Mesendoderm (in vitro differentiated cells): ENCODE results near the gene OR10K2.
"Not testable (repeated sequence)": the region's sequence is repeated elsewhere in the genome, so short reads cannot be mapped to it uniquely, and the experiment has no call there.

Experiments used
- DNase-seq: peaks from one replicate; pipeline ENCODE4 v3.0.0; 2013
- H2AK5ac ChIP-seq: 2 replicates; pipeline ENCODE4 v1.6.1; 2013; ENCODE audit warnings: low read length, inconsistent platforms
- H2BK120ac ChIP-seq: 2 replicates; pipeline ENCODE4 v1.6.1; 2013; ENCODE audit warnings: low read depth, mild to moderate bottlenecking, low read length, moderate library complexity, mixed read lengths
- H2BK15ac ChIP-seq: replicated peaks from 2 replicates; pipeline ENCODE4 v1.6.1; 2013; ENCODE audit warnings: low read depth, mild to moderate bottlenecking, moderate library complexity
- H2BK5ac ChIP-seq: 2 replicates; pipeline ENCODE4 v1.6.1; 2013; ENCODE audit warnings: low read length, inconsistent platforms
- H3K18ac ChIP-seq: 2 replicates; pipeline ENCODE4 v1.6.1; 2013; ENCODE audit warnings: mild to moderate bottlenecking, low read length, mixed read lengths
- H3K23ac ChIP-seq: one replicate; pipeline ENCODE4 v1.6.1; 2013; ENCODE audit warnings: low read length
- H3K27ac ChIP-seq: 2 replicates; pipeline ENCODE4 v1.5.1; 2013; ENCODE audit warnings: low read depth, mild to moderate bottlenecking, inconsistent platforms, low read length, moderate library complexity
- H3K27me3 ChIP-seq: 2 replicates; pipeline ENCODE4 v1.6.1; 2013; ENCODE audit warnings: low read length, control low read depth, mild to moderate bottlenecking, inconsistent platforms; ENCODE audit not compliant: insufficient read depth, poor library complexity
- H3K36me3 ChIP-seq: 2 replicates; pipeline ENCODE4 v1.6.1; 2013; ENCODE audit warnings: low read length, inconsistent platforms; ENCODE audit not compliant: control insufficient read depth, insufficient read depth
- H3K4ac ChIP-seq: one replicate; pipeline ENCODE4 v1.6.1; 2013; ENCODE audit warnings: low read depth, mild to moderate bottlenecking, low read length, moderate library complexity
- H3K4me1 ChIP-seq: 2 replicates; pipeline ENCODE4 v1.6.1; 2013; ENCODE audit warnings: low read depth, low read length, inconsistent platforms; ENCODE audit not compliant: control insufficient read depth
- H3K4me2 ChIP-seq: 2 replicates; pipeline ENCODE4 v1.6.1; 2013; ENCODE audit warnings: low read length
- H3K4me3 ChIP-seq: 2 replicates; pipeline ENCODE4 v1.5.1; 2013; ENCODE audit warnings: mild to moderate bottlenecking, low read length
- H3K56ac ChIP-seq: one replicate; pipeline ENCODE4 v1.6.1; 2013; ENCODE audit warnings: low read length
- H3K79me1 ChIP-seq: 2 replicates; pipeline ENCODE4 v1.6.1; 2013; ENCODE audit warnings: low read length, inconsistent platforms
- H3K79me2 ChIP-seq: 2 replicates; pipeline ENCODE4 v1.6.1; 2013; ENCODE audit warnings: mild to moderate bottlenecking, low read length; ENCODE audit not compliant: control insufficient read depth, insufficient read depth
- H3K9ac ChIP-seq: 2 replicates; pipeline ENCODE4 v1.6.1; 2013; ENCODE audit warnings: low read length, inconsistent platforms
- H4K5ac ChIP-seq: one replicate; pipeline ENCODE4 v1.6.1; 2013; ENCODE audit warnings: low read length
- H4K8ac ChIP-seq: one replicate; pipeline ENCODE4 v1.6.1; 2013; ENCODE audit warnings: low read depth, mild to moderate bottlenecking, control low read depth, low read length, moderate library complexity
- WGBS: extraction: QIAGEN DNeasy Blood & Tissue Kit; methylation state at CpG from one replicate; pipeline ENCODE4 v1.1.7; 2013; ENCODE audit warnings: low lambda C conversion rate, missing lambda C conversion rate; ENCODE audit not compliant: insufficient coverage; ENCODE audit errors: extremely low coverage; 5-methylcytosine and 5-hydroxymethylcytosine counted together

OR10K2 gene

DNA sequence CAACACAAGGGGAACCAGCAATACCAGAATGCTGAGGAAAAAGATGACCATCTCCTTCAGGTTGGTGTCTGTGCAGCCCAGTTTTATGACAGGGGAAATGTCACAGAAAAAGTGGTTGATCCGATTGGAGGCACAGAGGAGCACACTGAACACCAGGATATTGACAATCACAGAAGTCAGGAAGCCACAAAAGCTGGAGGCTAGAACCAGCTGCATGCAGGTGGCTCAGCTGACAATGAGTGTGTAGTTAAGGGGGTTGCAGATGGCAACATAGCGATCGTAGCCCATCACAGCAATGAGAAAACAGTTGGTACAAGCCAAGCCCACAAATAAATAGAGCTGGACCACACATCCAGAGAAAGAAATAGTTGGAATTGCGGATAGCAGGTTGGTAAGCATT, 19.3 kb upstream of the OR10K2 start:
- H3K79me1 ChIP-seq = no peaks in the 10 kb centered on the region
- no peak overlapping the region for H3K56ac ChIP-seq
- WGBS = no CpG with 5 or more reads among the region's 4 CpGs
- H3K27ac ChIP-seq = no peak overlapping the region
- H3K9ac ChIP-seq = no peak overlapping the region
- no peak overlapping the region for H4K5ac ChIP-seq
- no peaks in the 10 kb centered on the region for H3K4me1 ChIP-seq
- no peak overlapping the region for H2BK120ac ChIP-seq
- H3K27me3 ChIP-seq = no peaks in the 10 kb centered on the region
- no peak overlapping the region for H3K4me2 ChIP-seq
- no peak overlapping the region for H3K4me3 ChIP-seq
- H3K36me3 ChIP-seq = no peaks in the 10 kb centered on the region
- no peak overlapping the region for H3K18ac ChIP-seq
- H3K23ac ChIP-seq = no peak overlapping the region
- H2AK5ac ChIP-seq = no peak overlapping the region
- no peaks in the 10 kb centered on the region for H3K79me2 ChIP-seq
- no peak overlapping the region for H4K8ac ChIP-seq
- no peak overlapping the region for H2BK15ac ChIP-seq
- no peak for DNase-seq
- no peak overlapping the region for H3K4ac ChIP-seq
- no peak overlapping the region for H2BK5ac ChIP-seq

DNA sequence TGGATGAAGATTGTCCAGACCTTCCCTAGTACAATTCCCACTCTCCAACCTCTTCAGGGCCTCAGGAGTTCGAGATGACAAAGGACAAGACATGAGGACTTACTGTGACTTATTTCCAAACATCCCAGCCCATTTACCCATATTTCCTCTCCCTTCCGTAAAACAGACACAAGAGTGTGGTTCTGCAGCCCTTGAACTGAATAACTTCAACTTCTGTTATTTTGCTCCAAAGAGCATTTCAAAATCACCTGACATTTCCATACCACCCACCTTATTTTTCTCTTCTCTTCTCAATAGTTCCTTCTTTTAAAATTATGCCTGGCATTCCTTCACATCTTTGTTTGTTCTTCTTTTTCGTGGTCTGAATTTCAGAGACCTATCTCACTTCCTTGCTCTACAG, 8.7 kb upstream of the OR10K2 start:
- H3K36me3 ChIP-seq = no peaks in the 10 kb centered on the region
- H3K27me3 ChIP-seq = no peaks in the 10 kb centered on the region
- H3K4me2 ChIP-seq = no peak overlapping the region
- no peak overlapping the region for H3K27ac ChIP-seq
- no peak overlapping the region for H3K9ac ChIP-seq
- H3K4me3 ChIP-seq = no peak overlapping the region
- H2AK5ac ChIP-seq = no peak overlapping the region
- H3K79me2 ChIP-seq = no peaks in the 10 kb centered on the region
- DNase-seq = no peak
- H3K23ac ChIP-seq = no peak overlapping the region
- no peak overlapping the region for H3K18ac ChIP-seq
- no peaks in the 10 kb centered on the region for H3K79me1 ChIP-seq
- H2BK5ac ChIP-seq = no peak overlapping the region
- no peaks in the 10 kb centered on the region for H3K4me1 ChIP-seq
- no peak overlapping the region for H4K5ac ChIP-seq
- no peak overlapping the region for H3K4ac ChIP-seq
- no CpG with 5 or more reads among the region's 3 CpGs for WGBS
- H3K56ac ChIP-seq = no peak overlapping the region
- H4K8ac ChIP-seq = no peak overlapping the region
- no peak overlapping the region for H2BK120ac ChIP-seq
- no peak overlapping the region for H2BK15ac ChIP-seq

DNA sequence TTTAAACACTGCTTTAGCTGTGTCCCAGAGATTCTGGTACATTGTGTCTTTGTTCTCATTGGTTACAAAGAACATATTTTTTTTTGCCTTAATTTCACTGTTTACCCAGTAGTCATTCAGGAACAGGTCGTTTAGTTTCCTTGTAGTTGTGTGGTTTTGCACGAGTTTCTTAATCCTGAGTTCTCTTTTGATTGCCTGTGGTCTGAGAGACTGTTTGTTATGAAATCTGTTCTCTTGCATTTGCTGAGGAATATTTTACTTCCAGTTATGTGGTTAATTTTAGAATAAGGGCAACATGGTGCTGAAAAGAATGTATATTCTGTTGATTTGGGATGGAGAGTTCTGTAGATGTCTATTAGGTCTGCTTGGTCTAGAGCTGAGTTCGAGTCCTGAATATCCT, 4.1 kb upstream of the OR10K2 start:
- H3K4ac ChIP-seq, H2BK120ac ChIP-seq, H3K27ac ChIP-seq, H3K4me2 ChIP-seq, H2BK15ac ChIP-seq, H3K9ac ChIP-seq, H3K27me3 ChIP-seq, H3K18ac ChIP-seq, H4K8ac ChIP-seq, H3K79me1 ChIP-seq, H3K4me3 ChIP-seq, H4K5ac ChIP-seq, H3K23ac ChIP-seq, DNase-seq, H3K56ac ChIP-seq, H3K79me2 ChIP-seq, H2BK5ac ChIP-seq, H2AK5ac ChIP-seq, H3K36me3 ChIP-seq, H3K4me1 ChIP-seq: not testable (repeated sequence)
- WGBS = no CpG with 5 or more reads among the region's 3 CpGs

DNA sequence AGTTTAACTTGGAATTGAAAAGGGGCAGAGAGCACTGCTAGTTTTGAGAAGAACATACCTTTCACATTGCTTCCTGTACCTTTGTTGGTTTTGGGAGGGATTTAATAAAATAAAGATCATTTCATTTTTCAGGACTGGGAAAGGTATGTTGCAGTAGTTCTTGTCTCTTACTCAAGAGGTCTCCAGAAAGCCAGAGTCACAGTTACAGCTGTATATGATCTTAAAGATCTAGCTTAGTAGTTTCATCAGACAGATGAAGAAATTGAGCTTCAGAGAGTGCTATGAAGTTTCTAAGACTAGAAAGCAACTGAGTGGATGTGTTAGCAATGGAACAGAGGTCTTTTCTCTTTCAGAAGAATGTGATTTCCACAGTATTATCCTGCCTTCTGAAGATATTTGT, 1.0 kb downstream of the OR10K2 start:
- Histone ChIP-seq H3K4ac (no peak overlapping the region), H3K23ac (no peak overlapping the region), H3K27ac (no peak overlapping the region), H2AK5ac (no peak overlapping the region), H4K5ac (no peak overlapping the region), H3K4me1 (no peaks in the 10 kb centered on the region), H3K4me3 (no peak overlapping the region), H3K9ac (no peak overlapping the region), H3K36me3 (no peaks in the 10 kb centered on the region), H3K56ac (no peak overlapping the region), H2BK120ac (no peak overlapping the region), H4K8ac (no peak overlapping the region), H3K27me3 (no peaks in the 10 kb centered on the region), H3K4me2 (no peak overlapping the region), H3K79me2 (no peaks in the 10 kb centered on the region), H2BK15ac (no peak overlapping the region), H3K79me1 (no peaks in the 10 kb centered on the region), H2BK5ac (no peak overlapping the region), H3K18ac (no peak overlapping the region)
- no peak for DNase-seq

DNA sequence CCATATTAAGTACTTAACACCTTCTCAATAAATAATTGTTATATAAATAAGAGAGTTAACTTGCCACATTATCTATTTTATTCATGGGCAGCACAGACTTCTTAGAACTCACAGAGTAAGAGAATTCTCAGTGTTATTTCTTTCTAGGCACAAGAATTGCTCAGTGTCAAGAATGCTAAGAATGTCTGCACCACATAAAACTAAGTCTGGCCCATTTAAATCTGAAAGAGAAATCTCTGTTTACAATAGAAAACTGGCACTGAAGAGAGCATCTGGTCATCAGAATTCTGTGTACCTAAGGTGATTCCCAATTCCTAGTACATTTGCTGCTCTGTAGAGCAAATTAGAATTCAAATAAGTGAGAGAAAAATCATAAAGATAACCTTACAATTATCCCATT, 3.8 kb downstream of the OR10K2 start:
- no peaks in the 10 kb centered on the region for H3K36me3 ChIP-seq
- no peak overlapping the region for H3K4me2 ChIP-seq
- H2BK5ac ChIP-seq = no peak overlapping the region
- no peak overlapping the region for H4K8ac ChIP-seq
- H3K27me3 ChIP-seq = no peaks in the 10 kb centered on the region
- H2AK5ac ChIP-seq = no peak overlapping the region
- H2BK15ac ChIP-seq = no peak overlapping the region
- no peak overlapping the region for H3K23ac ChIP-seq
- no peaks in the 10 kb centered on the region for H3K79me1 ChIP-seq
- no peak overlapping the region for H3K4ac ChIP-seq
- H3K4me1 ChIP-seq = no peaks in the 10 kb centered on the region
- DNase-seq = peak; percentile 52
- no peak overlapping the region for H3K56ac ChIP-seq
- H2BK120ac ChIP-seq = no peak overlapping the region
- no peaks in the 10 kb centered on the region for H3K79me2 ChIP-seq
- no peak overlapping the region for H3K18ac ChIP-seq
- no peak overlapping the region for H3K9ac ChIP-seq
- H3K27ac ChIP-seq = no peak overlapping the region
- H3K4me3 ChIP-seq = no peak overlapping the region
- H4K5ac ChIP-seq = no peak overlapping the region

DNA sequence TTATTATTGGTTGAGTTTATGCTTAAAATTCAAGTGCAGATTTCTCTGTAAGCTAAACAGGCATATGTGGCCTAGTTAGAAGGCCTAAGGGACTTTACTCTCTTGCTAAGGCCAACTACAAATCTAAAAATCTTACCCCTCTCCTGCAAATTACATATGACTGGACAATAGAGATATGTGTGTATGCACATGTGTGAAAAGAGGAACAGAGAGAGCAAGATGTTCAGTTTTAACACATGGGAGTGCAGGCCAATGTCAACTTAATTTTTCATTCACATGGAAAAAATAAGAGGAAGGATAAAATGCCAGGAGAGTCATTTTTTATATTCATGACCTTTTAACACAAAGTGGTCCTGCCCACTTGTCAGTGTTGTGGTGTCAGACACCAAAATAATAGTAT, 8.5 kb downstream of the OR10K2 start:
- Histone ChIP-seq H3K79me1 (no peaks in the 10 kb centered on the region), H3K4ac (no peak overlapping the region), H2BK5ac (no peak overlapping the region), H3K4me2 (no peak overlapping the region), H2AK5ac (no peak overlapping the region), H4K8ac (no peak overlapping the region), H3K56ac (no peak overlapping the region), H3K4me1 (no peaks in the 10 kb centered on the region), H3K79me2 (no peaks in the 10 kb centered on the region), H3K18ac (no peak overlapping the region), H3K9ac (no peak overlapping the region), H3K36me3 (no peaks in the 10 kb centered on the region), H2BK15ac (no peak overlapping the region), H3K4me3 (no peak overlapping the region), H3K27me3 (no peaks in the 10 kb centered on the region), H3K23ac (no peak overlapping the region), H4K5ac (no peak overlapping the region), H3K27ac (no peak overlapping the region), H2BK120ac (no peak overlapping the region)
- no peak for DNase-seq
